C4-2B (cell line): ENCODE measurements around the gene ENG.

Experiments
- CTCF ChIP-seq: fragments of 450-650 bp; conservative IDR thresholded peaks from 2 replicates; pipeline ENCODE4 v1.5.1; 2017; ENCODE audit warnings: mild to moderate bottlenecking
- ZFX ChIP-seq: fragments of 450-650 bp; IDR thresholded peaks from 2 replicates; pipeline ENCODE4 v1.6.1; 2017

DNA sequence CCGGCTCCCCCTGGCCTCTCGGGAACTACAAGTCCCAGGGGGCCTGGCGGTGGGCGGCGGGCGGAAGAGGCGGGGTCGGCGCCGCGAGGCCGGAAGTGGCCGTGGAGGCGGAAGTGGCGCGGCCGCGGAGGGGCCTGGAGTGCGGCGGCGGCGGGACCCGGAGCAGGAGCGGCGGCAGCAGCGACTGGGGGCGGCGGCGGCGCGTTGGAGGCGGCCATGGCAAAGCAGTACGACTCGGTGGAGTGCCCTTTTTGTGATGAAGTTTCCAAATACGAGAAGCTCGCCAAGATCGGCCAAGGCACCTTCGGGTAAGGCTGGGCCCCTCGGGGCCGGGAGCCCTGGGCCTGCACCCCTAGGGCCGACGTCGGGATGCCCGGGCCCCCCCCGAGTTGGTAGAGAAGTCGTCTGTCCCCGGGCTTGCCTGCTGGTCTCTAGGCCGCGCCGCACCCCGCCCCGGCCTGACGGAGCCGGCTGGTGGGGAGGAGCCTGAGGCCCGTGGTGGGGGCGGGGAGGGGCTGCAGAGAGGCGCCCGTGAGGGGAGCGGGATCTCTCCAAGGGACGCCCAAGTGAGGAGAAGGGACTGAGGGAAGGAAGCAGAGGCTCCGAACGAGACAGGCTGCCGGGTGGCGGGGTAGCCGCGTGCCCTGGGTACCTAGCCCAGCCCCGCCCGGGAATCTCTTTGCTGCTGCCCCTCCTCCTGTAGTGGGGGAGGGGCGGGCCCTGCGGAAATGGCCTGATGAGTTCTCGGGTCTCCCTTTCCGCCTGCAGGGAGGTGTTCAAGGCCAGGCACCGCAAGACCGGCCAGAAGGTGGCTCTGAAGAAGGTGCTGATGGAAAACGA lies 68.3 kb downstream of the ENG start, which contains the start of gene CDK9:
- TF ChIP-seq CTCF (no peak), ZFX (peak; percentile 93; the same call in 1 of the 2 replicates)
